Ramos (cell line): ENCODE results near the gene SLC4A1AP.

ENCODE experiments used
- in situ Hi-C: fragments of 300-500 bp; cut with MboI; formaldehyde crosslinking; loops from one replicate; pipeline ENCODE4 v1.14.3; 2022; ENCODE audit warnings: low sequenced_read_pairs; ENCODE audit not compliant: unreplicated experiment

SLC4A1AP gene

DNA sequence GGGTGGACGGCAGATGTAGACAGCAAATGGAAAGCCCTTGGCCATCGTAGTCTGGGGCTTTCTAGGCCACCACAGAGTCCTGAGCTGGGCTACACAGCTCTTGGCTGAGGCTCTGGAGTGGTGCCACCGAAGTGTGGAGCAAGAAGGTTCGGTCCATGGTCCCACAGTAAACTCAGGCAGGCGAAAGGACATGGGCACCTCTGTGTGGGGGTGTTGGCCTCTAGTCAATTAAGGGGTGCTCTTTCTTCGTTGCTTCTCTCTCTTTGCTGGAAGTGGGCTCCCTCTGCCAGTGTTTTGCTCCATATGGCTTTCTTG, 73.2 kb downstream of the SLC4A1AP start:
- in situ Hi-C loops, result no loop called here

- in situ Hi-C loops, result no loop called here
Observed at GRCh38 chr2:27737676-27738348, 74.1 kb downstream of the SLC4A1AP start.

GRCh38 chr2:27738349-27739057, 74.8 kb downstream of the SLC4A1AP start:
- in situ Hi-C loops, result no loop called here

DNA sequence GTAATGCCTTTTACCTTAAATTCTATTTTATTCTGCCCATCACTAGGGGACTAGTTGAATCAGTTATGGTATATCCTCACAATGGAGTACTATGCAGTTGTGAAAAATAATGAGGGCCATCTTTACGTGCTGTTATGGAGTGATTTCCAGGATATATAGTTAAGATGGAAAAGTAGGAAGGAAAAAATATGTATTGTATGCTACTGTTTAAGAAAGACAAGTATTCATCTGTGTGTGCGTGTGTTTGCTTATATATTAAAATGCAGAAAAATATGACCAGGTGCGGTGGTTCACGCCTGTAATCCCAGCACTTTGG, 75.3 kb downstream of the SLC4A1AP start:
- in situ Hi-C loops, result no loop called here

DNA sequence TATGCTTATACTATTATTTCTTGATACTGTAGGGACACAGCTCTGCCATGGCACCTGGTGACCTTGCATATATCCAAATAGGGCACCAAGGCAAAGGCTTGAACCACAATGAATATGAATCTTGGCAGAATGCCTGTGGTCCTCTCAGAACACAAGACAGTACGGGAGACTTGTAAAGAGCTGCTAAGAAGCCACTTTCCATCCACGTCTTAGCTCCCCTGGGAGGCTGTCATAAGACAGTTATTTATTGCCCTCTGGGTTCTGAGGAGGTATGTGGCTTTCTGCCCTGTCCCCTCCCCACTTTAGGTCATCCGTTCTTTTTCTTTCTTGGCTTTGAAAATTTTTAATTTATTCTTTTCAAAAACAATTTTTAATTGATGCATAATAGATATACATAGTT, 78.0 kb downstream of the SLC4A1AP start:
- in situ Hi-C loops, result no loop called here

GRCh38 chr2:27742571-27742970, 78.9 kb downstream of the SLC4A1AP start:
- in situ Hi-C loops, result no loop called here
